ENCODE data around the gene PRPF6. TPM values are rescaled to one million over a fixed set of nuclear protein-coding genes. Genes with fewer than 3 reads are reported as not detected.

The PRPF6 gene
- total and polyA plus RNA-seq, 2 of the 13 experiments (the other 11 are each of a cell fraction or from before 2014, with no cell fraction given) = 63.7 to 101 TPM

- TF ChIP-seq, protein P1, sequence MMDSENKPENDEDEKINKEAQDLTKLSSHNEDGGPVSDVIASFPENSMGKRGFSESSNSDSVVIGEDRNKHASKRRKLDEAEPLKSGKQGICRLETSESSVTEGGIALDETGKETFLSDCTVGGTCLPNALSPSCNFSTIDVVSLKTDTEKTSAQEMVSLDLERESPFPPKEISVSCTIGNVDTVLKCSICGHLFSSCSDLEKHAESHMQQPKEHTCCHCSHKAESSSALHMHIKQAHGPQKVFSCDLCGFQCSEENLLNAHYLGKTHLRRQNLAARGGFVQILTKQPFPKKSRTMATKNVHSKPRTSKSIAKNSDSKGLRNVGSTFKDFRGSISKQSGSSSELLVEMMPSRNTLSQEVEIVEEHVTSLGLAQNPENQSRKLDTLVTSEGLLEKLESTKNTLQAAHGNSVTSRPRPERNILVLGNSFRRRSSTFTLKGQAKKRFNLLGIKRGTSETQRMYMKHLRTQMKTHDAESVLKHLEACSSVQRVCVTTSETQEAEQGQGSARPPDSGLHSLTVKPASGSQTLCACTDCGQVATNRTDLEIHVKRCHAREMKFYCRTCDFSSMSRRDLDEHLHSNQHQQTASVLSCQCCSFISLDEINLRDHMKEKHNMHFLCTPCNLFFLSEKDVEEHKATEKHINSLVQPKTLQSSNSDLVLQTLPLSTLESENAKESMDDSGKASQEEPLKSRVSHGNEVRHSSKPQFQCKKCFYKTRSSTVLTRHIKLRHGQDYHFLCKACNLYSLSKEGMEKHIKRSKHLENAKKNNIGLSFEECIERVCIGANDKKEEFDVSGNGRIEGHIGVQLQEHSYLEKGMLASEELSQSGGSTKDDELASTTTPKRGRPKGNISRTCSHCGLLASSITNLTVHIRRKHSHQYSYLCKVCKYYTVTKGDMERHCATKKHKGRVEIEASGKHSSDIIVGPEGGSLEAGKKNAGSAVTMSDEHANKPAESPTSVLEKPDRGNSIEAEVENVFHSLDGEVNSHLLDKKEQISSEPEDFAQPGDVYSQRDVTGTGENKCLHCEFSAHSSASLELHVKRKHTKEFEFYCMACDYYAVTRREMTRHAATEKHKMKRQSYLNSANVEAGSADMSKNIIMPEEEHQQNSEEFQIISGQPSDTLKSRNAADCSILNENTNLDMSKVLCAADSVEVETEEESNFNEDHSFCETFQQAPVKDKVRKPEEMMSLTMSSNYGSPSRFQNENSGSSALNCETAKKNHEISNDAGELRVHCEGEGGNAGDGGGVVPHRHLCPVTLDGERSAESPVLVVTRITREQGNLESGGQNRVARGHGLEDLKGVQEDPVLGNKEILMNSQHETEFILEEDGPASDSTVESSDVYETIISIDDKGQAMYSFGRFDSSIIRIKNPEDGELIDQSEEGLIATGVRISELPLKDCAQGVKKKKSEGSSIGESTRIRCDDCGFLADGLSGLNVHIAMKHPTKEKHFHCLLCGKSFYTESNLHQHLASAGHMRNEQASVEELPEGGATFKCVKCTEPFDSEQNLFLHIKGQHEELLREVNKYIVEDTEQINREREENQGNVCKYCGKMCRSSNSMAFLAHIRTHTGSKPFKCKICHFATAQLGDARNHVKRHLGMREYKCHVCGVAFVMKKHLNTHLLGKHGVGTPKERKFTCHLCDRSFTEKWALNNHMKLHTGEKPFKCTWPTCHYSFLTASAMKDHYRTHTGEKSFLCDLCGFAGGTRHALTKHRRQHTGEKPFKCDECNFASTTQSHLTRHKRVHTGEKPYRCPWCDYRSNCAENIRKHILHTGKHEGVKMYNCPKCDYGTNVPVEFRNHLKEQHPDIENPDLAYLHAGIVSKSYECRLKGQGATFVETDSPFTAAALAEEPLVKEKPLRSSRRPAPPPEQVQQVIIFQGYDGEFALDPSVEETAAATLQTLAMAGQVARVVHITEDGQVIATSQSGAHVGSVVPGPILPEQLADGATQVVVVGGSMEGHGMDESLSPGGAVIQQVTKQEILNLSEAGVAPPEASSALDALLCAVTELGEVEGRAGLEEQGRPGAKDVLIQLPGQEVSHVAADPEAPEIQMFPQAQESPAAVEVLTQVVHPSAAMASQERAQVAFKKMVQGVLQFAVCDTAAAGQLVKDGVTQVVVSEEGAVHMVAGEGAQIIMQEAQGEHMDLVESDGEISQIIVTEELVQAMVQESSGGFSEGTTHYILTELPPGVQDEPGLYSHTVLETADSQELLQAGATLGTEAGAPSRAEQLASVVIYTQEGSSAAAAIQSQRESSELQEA (CRISPR knock-in tag; IDR thresholded peaks at IDR 0.05; ENCODE audit: not compliant biosample characterization) = peak; percentile 96
- TF ChIP-seq LRRFIP1 (CRISPR knock-in tag; conservative IDR thresholded peaks at IDR 0.05) = peak; percentile 41
- TF ChIP-seq SPEN (CRISPR knock-in tag; IDR thresholded peaks at IDR 0.05; ENCODE audit: low read depth) = peak; percentile 97
- TF ChIP-seq ZNF263 (CRISPR knock-in tag; IDR thresholded peaks at IDR 0.05) = no peak; the same call in 1 of the 2 replicates
- TF ChIP-seq ZNF816 (CRISPR knock-in tag; IDR thresholded peaks at IDR 0.05; ENCODE audit: borderline replicate concordance) = peak; percentile 90; the same call in 1 of the 2 replicates
- peak; percentile 76 for TF ChIP-seq ZNF546 (CRISPR knock-in tag; conservative IDR thresholded peaks at IDR 0.05)
- TF ChIP-seq, protein P2, sequence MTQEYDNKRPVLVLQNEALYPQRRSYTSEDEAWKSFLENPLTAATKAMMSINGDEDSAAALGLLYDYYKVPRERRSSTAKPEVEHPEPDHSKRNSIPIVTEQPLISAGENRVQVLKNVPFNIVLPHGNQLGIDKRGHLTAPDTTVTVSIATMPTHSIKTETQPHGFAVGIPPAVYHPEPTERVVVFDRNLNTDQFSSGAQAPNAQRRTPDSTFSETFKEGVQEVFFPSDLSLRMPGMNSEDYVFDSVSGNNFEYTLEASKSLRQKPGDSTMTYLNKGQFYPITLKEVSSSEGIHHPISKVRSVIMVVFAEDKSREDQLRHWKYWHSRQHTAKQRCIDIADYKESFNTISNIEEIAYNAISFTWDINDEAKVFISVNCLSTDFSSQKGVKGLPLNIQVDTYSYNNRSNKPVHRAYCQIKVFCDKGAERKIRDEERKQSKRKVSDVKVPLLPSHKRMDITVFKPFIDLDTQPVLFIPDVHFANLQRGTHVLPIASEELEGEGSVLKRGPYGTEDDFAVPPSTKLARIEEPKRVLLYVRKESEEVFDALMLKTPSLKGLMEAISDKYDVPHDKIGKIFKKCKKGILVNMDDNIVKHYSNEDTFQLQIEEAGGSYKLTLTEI (CRISPR knock-in tag; conservative IDR thresholded peaks at IDR 0.05) = no peak
- peak; percentile 98 for TF ChIP-seq SNAI1 (CRISPR knock-in tag; IDR thresholded peaks at IDR 0.05; ENCODE audit: borderline replicate concordance)
- TF ChIP-seq SNAPC4 (CRISPR knock-in tag; IDR thresholded peaks at IDR 0.05) = peak; percentile 89; the same call in 1 of the 2 replicates
Observed at GRCh38 chr20:64062596-64063388, 81.9 kb downstream of the PRPF6 start, which contains the start of gene TCEA2 (continued).

Data from HepG2 (cell line).